ENCODE results near the gene GRIA3.

- TF ChIP-seq ZNF274 (IDR thresholded peaks at IDR 0.05; ENCODE audit: low read depth, low read length) (no peak), YY1 (IDR thresholded peaks at IDR 0.05; ENCODE audit: insufficient read depth, insufficient read length) (no peak)
Observed at GRCh38 chrX:123223409-123223808, 39.3 kb downstream of the GRIA3 start.

Data from NT2/D1 (cell line).